ENCODE measurements around the gene ABITRAM. TPM values are rescaled to one million over a fixed set of nuclear protein-coding genes. Genes with fewer than 3 reads are reported as not detected.

The ABITRAM gene
- total RNA-seq, 2 experiments from 2014 or later: 9.4 to 11.2 TPM

- peaks cover 6% of the 10 kb centered on the region for H3K36me3 Mint-ChIP-seq
- no peaks in the 10 kb centered on the region for H3K27me3 Mint-ChIP-seq
- intact Hi-C loops (cut with micrococcal nuclease): no loop called here
- no peak overlapping the region for H3K4me3 Mint-ChIP-seq
- H3K27ac Mint-ChIP-seq: no peak overlapping the region
- H3K9me3 Mint-ChIP-seq: peaks cover 12% of the 10 kb centered on the region
- ChIA-PET POLR2A (no interaction called here), CTCF (no interaction called here)
- H3K4me1 Mint-ChIP-seq (ENCODE audit: low read depth): no peaks in the 10 kb centered on the region
- DNase-seq: no peak
Observed at GRCh38 chr9:108972186-108972585, 38.0 kb downstream of the ABITRAM start.

GRCh38 chr9:108972626-108973209 is 38.5 kb downstream of the ABITRAM start:
- ChIA-PET POLR2A (no interaction called here), CTCF (no interaction called here)
- Mint-ChIP-seq H3K27me3 (no peaks in the 10 kb centered on the region), H3K36me3 (peaks cover 6% of the 10 kb centered on the region), H3K4me3 (no peak overlapping the region), H3K27ac (no peak overlapping the region), H3K4me1 (ENCODE audit: low read depth) (no peaks in the 10 kb centered on the region), H3K9me3 (peaks cover 12% of the 10 kb centered on the region)
- no peak for DNase-seq
- intact Hi-C loops (cut with micrococcal nuclease): no loop called here

- H3K9me3 Mint-ChIP-seq: peaks cover 12% of the 10 kb centered on the region
- intact Hi-C loops (cut with micrococcal nuclease): no loop called here
- ChIA-PET CTCF (no interaction called here), POLR2A (no interaction called here)
- no peaks in the 10 kb centered on the region for H3K4me1 Mint-ChIP-seq (ENCODE audit: low read depth)
- H3K27me3 Mint-ChIP-seq: no peaks in the 10 kb centered on the region
- peaks cover 6% of the 10 kb centered on the region for H3K36me3 Mint-ChIP-seq
- DNase-seq: no peak
- no peak overlapping the region for H3K27ac Mint-ChIP-seq
- no peak overlapping the region for H3K4me3 Mint-ChIP-seq
Observed at GRCh38 chr9:108973895-108974294, 39.7 kb downstream of the ABITRAM start.

GRCh38 chr9:108978205-108978604 is 44.0 kb downstream of the ABITRAM start:
- no peak for DNase-seq
- POLR2A ChIA-PET: no interaction called here
- CTCF ChIA-PET: no interaction called here
- no peaks in the 10 kb centered on the region for H3K27me3 Mint-ChIP-seq
- H3K4me3 Mint-ChIP-seq: no peak overlapping the region
- H3K36me3 Mint-ChIP-seq: no peaks in the 10 kb centered on the region
- H3K4me1 Mint-ChIP-seq (ENCODE audit: low read depth): no peaks in the 10 kb centered on the region
- no peaks in the 10 kb centered on the region for H3K9me3 Mint-ChIP-seq
- no peak overlapping the region for H3K27ac Mint-ChIP-seq
- intact Hi-C loops (cut with micrococcal nuclease): no loop called here

- Mint-ChIP-seq H3K4me3 (no peak overlapping the region), H3K9me3 (no peaks in the 10 kb centered on the region), H3K27me3 (no peaks in the 10 kb centered on the region), H3K27ac (no peak overlapping the region), H3K36me3 (no peaks in the 10 kb centered on the region), H3K4me1 (ENCODE audit: low read depth) (no peaks in the 10 kb centered on the region)
- POLR2A ChIA-PET: no interaction called here
- intact Hi-C loops (cut with micrococcal nuclease): no loop called here
- CTCF ChIA-PET: no interaction called here
- DNase-seq: no peak
Observed at GRCh38 chr9:108980893-108981292, 46.7 kb downstream of the ABITRAM start.

GRCh38 chr9:108983885-108984284 is 49.7 kb downstream of the ABITRAM start:
- Mint-ChIP-seq H3K27me3 (no peaks in the 10 kb centered on the region), H3K4me1 (ENCODE audit: low read depth) (no peaks in the 10 kb centered on the region), H3K9me3 (no peaks in the 10 kb centered on the region), H3K4me3 (no peak overlapping the region), H3K36me3 (no peaks in the 10 kb centered on the region), H3K27ac (no peak overlapping the region)
- DNase-seq: no peak
- ChIA-PET CTCF (no interaction called here), POLR2A (no interaction called here)
- intact Hi-C loops (cut with micrococcal nuclease): no loop called here

Other genes with a start within 250 kb of the ABITRAM start
- not detected for gene ACTL7B, start 78.4 kb upstream of the ABITRAM start, total RNA-seq
- gene ACTL7A, start 72.1 kb upstream of the ABITRAM start, total RNA-seq: not detected
- 10 to 100 TPM; 25.5 to 29.2 TPM for gene ELP1, start 276 bp upstream of the ABITRAM start, total RNA-seq
- gene CTNNAL1, start 79.1 kb downstream of the ABITRAM start, total RNA-seq: 10 to 100 TPM; 23.2 to 25.9 TPM
- 10 to 100 TPM; 23.0 TPM for gene TMEM245, start 185.5 kb downstream of the ABITRAM start, total RNA-seq
- gene FRRS1L, start 232.8 kb downstream of the ABITRAM start, total RNA-seq: not detected